ENCODE results near the gene ASCL2.

DNA sequence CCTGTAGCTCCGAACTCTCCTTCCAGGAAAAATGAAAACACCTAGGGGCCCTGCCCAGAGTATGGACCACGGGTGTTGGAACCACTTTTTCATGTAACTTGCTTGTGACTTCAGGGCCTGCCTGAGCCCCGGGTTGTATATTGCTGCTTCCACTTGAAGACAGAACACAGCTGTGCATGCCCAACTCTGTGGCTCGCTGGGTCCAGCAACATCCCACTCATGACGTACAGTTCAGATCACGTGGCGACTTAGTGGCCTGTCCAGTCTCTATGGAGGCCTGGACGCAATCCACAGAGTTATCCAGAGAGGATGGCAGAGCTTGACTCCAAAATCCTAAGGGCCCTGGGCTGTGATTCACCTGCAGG is 24.5 kb upstream of the ASCL2 start:
- TF ChIP-seq, protein P1, sequence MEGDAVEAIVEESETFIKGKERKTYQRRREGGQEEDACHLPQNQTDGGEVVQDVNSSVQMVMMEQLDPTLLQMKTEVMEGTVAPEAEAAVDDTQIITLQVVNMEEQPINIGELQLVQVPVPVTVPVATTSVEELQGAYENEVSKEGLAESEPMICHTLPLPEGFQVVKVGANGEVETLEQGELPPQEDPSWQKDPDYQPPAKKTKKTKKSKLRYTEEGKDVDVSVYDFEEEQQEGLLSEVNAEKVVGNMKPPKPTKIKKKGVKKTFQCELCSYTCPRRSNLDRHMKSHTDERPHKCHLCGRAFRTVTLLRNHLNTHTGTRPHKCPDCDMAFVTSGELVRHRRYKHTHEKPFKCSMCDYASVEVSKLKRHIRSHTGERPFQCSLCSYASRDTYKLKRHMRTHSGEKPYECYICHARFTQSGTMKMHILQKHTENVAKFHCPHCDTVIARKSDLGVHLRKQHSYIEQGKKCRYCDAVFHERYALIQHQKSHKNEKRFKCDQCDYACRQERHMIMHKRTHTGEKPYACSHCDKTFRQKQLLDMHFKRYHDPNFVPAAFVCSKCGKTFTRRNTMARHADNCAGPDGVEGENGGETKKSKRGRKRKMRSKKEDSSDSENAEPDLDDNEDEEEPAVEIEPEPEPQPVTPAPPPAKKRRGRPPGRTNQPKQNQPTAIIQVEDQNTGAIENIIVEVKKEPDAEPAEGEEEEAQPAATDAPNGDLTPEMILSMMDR (IDR thresholded peaks at IDR 0.05): no peak
- no peak for TF ChIP-seq POLR2A (IDR thresholded peaks at IDR 0.05)
